Measurements from ENCODE around the gene UNC45B. TPM values are rescaled to one million over a fixed set of nuclear protein-coding genes. Genes with fewer than 3 reads are reported as not detected.

The UNC45B gene
- total and polyA plus RNA-seq, 2 of the 8 experiments (the other 6 are each of a cell fraction or from before 2014, with no cell fraction given): 0.06 to 0.15 TPM

DNA sequence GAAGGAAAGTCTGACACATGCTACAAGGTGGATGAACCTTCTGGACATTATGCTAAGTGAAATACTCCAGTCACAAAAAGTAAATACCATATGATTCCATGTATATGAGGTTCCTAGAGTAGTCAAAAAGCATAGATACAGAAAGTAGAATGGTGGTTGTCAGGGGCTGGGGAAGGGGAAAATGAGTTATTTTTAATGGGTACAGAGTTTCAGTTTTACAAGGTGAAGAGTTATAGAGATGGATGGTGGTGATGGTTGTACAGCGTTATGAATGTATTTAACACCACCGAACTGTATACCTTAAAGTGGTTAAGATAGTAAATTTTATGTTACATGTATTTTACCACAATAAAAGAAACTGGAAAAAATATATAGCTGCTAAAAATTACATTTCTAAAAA, 45.9 kb upstream of the UNC45B start:
- no peak overlapping the region for H3K4me2 ChIP-seq (ENCODE audit: insufficient read depth in 1 of 2, low read depth in 2 of 2, low read length in 2 of 2)
- no peaks in the 10 kb centered on the region for H3K27me3 ChIP-seq (replicated peaks in 1 of 4; ENCODE audit: control insufficient read depth in 3 of 4, extremely low read depth in 1 of 4, insufficient read depth in 3 of 4, low read length in 3 of 4)
- H4K8ac ChIP-seq (ENCODE audit: extremely low read depth, insufficient read depth, low read length): no peak overlapping the region
- FAIRE-seq (no peak), DNase-seq (ENCODE audit: low read depth in 1 of 2, low spot score in 2 of 2) (no peak)
- no peak overlapping the region for H3K14ac ChIP-seq (ENCODE audit: insufficient read length)
- no peak overlapping the region for H3K4me3 ChIP-seq (ENCODE audit: extremely low read depth in 1 of 4, insufficient read depth in 2 of 4, low read depth in 3 of 4, low read length in 4 of 4)
- TF ChIP-seq TEAD4 (IDR thresholded peaks at IDR 0.05; ENCODE audit: low read depth, low read length): no peak
- TF ChIP-seq SAP30 (IDR thresholded peaks at IDR 0.05; ENCODE audit: insufficient read depth, insufficient replicate concordance, low read length): no peak
- TF ChIP-seq SP1 (IDR thresholded peaks at IDR 0.05; ENCODE audit: low read depth, low read length): no peak
- TF ChIP-seq HDAC2 (IDR thresholded peaks at IDR 0.05; ENCODE audit: borderline replicate concordance in 1 of 2, low read depth in 2 of 2, low read length in 2 of 2): no peak
- TF ChIP-seq CHD1 (IDR thresholded peaks at IDR 0.05; ENCODE audit: low read depth, low read length): no peak
- TF ChIP-seq TCF12 (IDR thresholded peaks at IDR 0.05; ENCODE audit: low read depth, low read length): no peak
- TF ChIP-seq RAD21 (IDR thresholded peaks at IDR 0.05 in 1 of 2, conservative IDR thresholded peaks at IDR 0.05 in 1 of 2; ENCODE audit: low read depth in 2 of 2, low read length in 2 of 2): no peak
- no peak for TF ChIP-seq CBX5 (IDR thresholded peaks at IDR 0.05; ENCODE audit: low read depth, low read length)
- H2BK12ac ChIP-seq (ENCODE audit: low read depth, low read length): no peak overlapping the region
- no peak overlapping the region for H2AK5ac ChIP-seq (ENCODE audit: low read depth, low read length)
- H4K5ac ChIP-seq (ENCODE audit: insufficient read length, low read depth, low read length): no peak overlapping the region
- no peak overlapping the region for H2BK15ac ChIP-seq (ENCODE audit: low read length)
- H3K36me3 ChIP-seq (ENCODE audit: control insufficient read depth in 2 of 4, insufficient read depth in 4 of 4, low read length in 3 of 4): peaks cover 6 to 9% (median 8%) of the 10 kb centered on the region in 4 experiments; a peak in 5 of 8 replicates
- WGBS, 2 experiments (ENCODE audit: extremely low coverage in 1 of 2, insufficient coverage in 1 of 2, insufficient read length in 1 of 2, insufficient replicate concordance in 2 of 2, low coverage in 1 of 2, low lambda C conversion rate in 2 of 2, missing lambda C conversion rate in 1 of 2): 91% methylated on average over 2 of the region's 2 CpGs; no CpG with 5 or more reads in 1 of the 2 experiments
- H2BK20ac ChIP-seq (ENCODE audit: low read length): no peak overlapping the region
- no peak overlapping the region for H2AFZ ChIP-seq (ENCODE audit: low read length)
- H3K9ac ChIP-seq (replicated peaks in 1 of 4; ENCODE audit: extremely low read depth in 1 of 4, low read depth in 3 of 4, low read length in 3 of 4): no peak overlapping the region
- H3K18ac ChIP-seq (ENCODE audit: extremely low read depth, low read length): no peak overlapping the region
- no peak overlapping the region for H2BK5ac ChIP-seq (ENCODE audit: low read depth, low read length)
- CTCF ChIA-PET (ENCODE audit: partially characterized antibody): no interaction called here
- H3K23me2 ChIP-seq (ENCODE audit: low read depth, low read length): no peaks in the 10 kb centered on the region
- no peaks in the 10 kb centered on the region for H3K9me3 ChIP-seq (ENCODE audit: insufficient read depth in 2 of 2, low read depth in 1 of 2, low read length in 1 of 2)
- no peak overlapping the region for H3K23ac ChIP-seq (ENCODE audit: insufficient read length)
- no peaks in the 10 kb centered on the region for H3K79me2 ChIP-seq (ENCODE audit: control insufficient read depth in 1 of 2, insufficient read depth in 2 of 2, low read length in 2 of 2)
- peaks cover 0 to 2% (median 0%) of the 10 kb centered on the region in 4 experiments; a peak in 1 of 7 replicates for H3K4me1 ChIP-seq (replicated peaks in 1 of 4; ENCODE audit: control insufficient read depth in 3 of 4, insufficient read depth in 4 of 4, low read length in 3 of 4)
- no peak overlapping the region for H3K27ac ChIP-seq (ENCODE audit: low read depth, low read length)
- no peak overlapping the region for H4K91ac ChIP-seq (replicated peaks; ENCODE audit: insufficient read length, low read length)
- H3K56ac ChIP-seq (replicated peaks; ENCODE audit: insufficient read length, low read depth, low read length): no peak overlapping the region
- H3K79me1 ChIP-seq (ENCODE audit: low read depth, low read length): no peaks in the 10 kb centered on the region; the same call in 1 of the 2 replicates
- no peak overlapping the region for H2BK120ac ChIP-seq (replicated peaks; ENCODE audit: low read depth, low read length)
- no peak overlapping the region for H3K4ac ChIP-seq (replicated peaks; ENCODE audit: insufficient read length, low read depth, low read length)
- H4K20me1 ChIP-seq (replicated peaks in 1 of 2; ENCODE audit: control insufficient read depth in 1 of 2, insufficient read depth in 2 of 2, low read length in 2 of 2): no peaks in the 10 kb centered on the region
- POLR2A ChIA-PET (ENCODE audit: partially characterized antibody): no interaction called here
